HuH-7 (cell line): ENCODE data around the gene PTRH1.
"Not testable (repeated sequence)": the region's sequence is repeated elsewhere in the genome, so short reads cannot be mapped to it uniquely, and the experiment has no call there.

Experiments
- DNase-seq: peaks from one replicate; pipeline ENCODE4 v3.0.0; 2011; ENCODE audit warnings: low spot score

The PTRH1 gene, protein sequence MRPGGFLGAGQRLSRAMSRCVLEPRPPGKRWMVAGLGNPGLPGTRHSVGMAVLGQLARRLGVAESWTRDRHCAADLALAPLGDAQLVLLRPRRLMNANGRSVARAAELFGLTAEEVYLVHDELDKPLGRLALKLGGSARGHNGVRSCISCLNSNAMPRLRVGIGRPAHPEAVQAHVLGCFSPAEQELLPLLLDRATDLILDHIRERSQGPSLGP

GRCh38 chr9:127715470-127716337 is at the start of gene PTRH1, which contains the start of gene TTC16:
TSS of gene PTRH1 (minus strand) at chr9:127715663. CDS start at chr9:127715639, 24 bp downstream.
TSS of gene TTC16 (plus strand) at chr9:127716079. CDS start at chr9:127716146, 67 bp downstream.
- peak; percentile 99 for DNase-seq

GRCh38 chr9:127763918-127764384 is 48.5 kb upstream of the PTRH1 start:
- peak; percentile 81 for DNase-seq

GRCh38 chr9:127762111-127762676 is 46.7 kb upstream of the PTRH1 start:
- no peak for DNase-seq

- DNase-seq = no peak
These were observed 46.1 kb upstream of the PTRH1 start for GRCh38 chr9:127761491-127761956.

DNA sequence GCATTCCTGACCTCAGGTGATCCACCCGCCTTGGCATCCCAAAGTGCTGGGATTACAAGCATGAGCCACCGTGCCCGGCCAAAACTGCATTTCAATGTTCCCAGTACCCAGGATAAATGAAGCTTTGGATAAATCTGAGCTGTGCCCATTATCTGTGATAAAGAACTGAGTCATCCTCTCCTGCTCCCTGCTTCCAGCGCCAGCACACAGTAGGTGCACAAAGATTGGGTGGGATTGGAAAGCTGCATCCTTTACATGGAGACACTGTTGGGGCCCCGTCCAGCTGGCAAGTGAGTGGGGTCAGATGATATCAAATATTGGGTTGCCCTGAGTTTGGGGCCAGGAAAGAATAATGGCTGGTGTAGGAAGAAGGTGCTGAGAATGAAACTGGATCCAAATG is 45.6 kb upstream of the PTRH1 start:
- no peak for DNase-seq

- DNase-seq = no peak
These were observed 43.4 kb upstream of the PTRH1 start for GRCh38 chr9:127758843-127759242.

DNA sequence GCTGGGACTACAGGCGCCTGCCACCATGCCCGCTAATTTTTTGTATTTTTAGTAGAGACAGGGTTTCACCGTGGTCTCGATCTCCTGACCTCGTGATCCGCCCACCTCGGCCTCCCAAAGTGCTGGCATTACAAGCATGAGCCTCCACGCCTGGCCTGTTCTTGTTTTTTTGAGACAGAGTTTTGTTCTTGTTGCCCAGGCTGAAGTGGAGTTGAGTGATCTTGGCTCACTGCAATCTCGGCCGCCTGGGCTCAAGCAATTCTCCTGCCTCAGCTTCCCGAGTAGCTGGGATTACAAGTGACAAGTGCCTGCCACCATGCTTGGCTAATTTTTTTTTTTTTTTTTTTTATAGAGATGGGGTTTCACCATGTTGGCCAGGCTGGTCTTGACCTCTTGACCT is 41.3 kb upstream of the PTRH1 start:
- DNase-seq = not testable (repeated sequence)

- no peak for DNase-seq
These were observed 40.8 kb upstream of the PTRH1 start for GRCh38 chr9:127756233-127756632.

GRCh38 chr9:127755061-127756060 is 39.9 kb upstream of the PTRH1 start:
- no peak for DNase-seq

DNA sequence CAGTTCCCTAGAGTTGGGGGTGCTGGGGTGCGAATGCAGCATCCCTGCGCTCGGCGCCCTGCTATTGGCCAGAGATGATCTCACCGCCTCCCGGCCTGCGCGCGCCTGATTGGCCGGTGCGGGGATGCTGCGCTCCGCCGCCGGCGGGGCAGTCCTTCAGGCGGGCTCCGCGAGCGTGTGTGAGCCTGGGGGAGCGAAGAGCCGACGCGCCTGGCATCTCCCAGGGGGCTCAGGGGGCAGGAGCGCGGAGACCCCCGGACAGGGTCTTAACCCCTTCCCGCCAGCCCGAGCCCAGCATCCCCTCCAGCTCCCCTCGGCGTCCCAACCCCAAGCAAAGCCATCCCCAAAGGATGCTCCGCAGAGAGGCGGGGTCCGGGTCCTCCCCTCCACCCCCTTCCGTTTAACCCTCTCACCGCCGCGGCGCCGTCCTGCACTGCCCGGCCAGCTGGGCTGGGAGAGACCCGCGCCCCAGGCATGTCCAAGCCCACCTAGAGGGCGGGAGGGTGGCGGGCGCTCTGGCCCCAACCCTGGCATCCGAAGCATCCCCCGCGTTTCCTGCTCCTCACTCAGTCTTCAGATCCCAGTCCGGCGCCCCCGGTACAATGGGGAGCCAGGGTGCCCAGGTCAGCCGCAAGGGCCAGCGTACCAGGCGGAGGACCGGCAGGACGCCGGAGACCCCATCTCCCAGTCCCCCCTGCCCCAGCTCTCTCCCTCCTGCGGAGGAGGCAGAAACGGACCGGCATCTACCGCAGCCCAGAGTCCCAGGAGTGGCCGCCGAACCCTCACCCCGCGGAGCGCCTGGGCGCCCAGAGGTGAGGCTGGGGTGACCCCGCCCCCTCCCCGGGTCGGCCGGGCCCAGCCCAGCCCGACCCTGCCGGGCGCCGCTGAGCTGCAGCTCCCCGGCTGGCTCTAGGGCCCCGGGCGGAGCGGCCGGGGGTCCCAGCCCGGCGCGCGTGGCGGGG is 38.9 kb upstream of the PTRH1 start:
- DNase-seq = no peak

GRCh38 chr9:127753622-127754021 is 38.2 kb upstream of the PTRH1 start:
- no peak for DNase-seq

DNA sequence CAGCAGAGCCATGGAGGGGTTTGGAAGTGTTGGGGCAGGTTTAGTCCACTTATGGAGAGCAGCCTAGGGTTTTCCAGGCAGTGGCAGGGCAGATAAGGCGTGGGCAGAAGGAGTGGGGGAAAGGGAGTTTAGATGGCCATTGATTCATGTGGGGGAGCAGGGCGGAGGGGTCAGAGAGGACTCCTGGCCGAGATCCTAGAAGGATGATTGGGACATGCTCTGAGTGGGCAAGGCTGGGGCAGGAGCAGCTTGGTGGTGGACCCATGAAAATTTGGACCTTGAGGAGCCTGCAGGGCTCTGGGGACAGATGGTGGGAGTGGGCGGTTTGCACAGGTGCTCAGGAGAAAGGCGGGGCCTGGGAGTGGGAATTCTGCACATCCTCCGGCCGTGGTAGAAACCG is 37.7 kb upstream of the PTRH1 start:
- DNase-seq = no peak

DNA sequence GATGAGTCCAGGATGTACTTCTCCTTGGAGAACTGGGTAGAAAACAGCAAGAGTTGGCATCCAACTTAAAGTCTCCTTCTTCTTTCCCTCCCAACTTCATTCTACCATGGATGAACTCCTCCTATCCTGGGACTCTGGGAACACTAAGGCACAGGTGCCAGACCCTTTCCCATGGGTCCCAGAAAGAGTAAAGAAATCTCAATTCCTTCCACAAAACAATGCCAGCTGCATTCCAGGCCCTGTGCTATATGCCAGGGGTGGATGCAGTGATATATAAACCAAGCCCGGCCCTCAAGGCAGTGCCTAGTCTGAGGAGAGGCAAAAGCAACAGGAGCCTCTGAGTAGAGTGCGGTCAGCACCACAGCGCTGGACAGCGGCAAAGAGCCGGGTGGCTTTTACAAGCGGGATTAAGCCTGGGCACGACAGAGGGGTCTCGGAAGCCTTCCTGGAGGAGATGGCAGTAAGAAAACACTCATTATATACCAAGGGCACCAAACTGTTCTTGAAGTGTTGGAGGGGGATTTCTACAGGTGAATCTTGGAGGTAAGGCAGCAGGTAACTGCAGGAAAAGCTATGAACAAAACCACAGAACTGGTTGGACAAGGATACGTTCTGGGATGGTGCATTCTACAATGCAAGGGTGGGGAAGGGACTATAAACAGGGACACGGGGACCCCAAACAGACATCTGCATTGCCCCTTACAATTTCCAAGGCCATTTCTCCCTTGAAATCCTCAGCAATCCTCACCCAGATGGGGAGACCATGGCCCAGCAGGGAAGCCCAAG is 36.0 kb upstream of the PTRH1 start:
- peak; percentile 75 for DNase-seq

- no peak for DNase-seq
These were observed 33.8 kb upstream of the PTRH1 start for GRCh38 chr9:127749090-127749787.

GRCh38 chr9:127746959-127747569 is 31.6 kb upstream of the PTRH1 start:
- DNase-seq = peak; percentile 48

- no peak for DNase-seq
These were observed 29.1 kb upstream of the PTRH1 start for GRCh38 chr9:127744398-127745110.

GRCh38 chr9:127742435-127743088 is 27.1 kb upstream of the PTRH1 start:
- DNase-seq = peak; percentile 97
